ENCODE data around the gene GPR62.
"Not testable (repeated sequence)": the region's sequence is repeated elsewhere in the genome, so short reads cannot be mapped to it uniquely, and the experiment has no call there.

The GPR62 gene

DNA sequence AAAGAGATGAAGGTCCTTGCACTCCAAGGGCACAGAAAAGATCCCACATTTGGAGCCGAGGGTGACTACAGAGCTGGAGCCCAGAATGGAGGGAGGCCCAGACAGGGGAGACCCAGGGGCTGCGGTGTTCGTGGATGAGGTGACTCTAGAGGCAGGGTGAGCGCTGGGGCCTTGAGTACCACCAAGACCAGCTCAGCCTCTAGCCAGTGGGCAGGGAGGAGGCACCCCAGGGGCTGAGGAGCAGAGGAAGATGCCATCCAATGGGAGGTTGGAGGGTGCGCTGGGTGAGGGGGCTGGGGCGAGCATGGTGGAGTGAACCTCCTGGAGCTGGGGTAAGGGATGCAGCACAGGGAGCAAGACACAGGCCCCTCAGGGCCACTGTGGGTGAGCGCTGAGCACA lies 26.7 kb upstream of the GPR62 start:
- ChIA-PET CTCF (no interaction called here), POLR2A (no interaction called here)
- no peak for DNase-seq (ENCODE audit: low read depth, low spot score)
- no peak overlapping the region for H3K4me3 ChIP-seq (ENCODE audit: low read depth, low read length)
- TF ChIP-seq, protein P1, sequence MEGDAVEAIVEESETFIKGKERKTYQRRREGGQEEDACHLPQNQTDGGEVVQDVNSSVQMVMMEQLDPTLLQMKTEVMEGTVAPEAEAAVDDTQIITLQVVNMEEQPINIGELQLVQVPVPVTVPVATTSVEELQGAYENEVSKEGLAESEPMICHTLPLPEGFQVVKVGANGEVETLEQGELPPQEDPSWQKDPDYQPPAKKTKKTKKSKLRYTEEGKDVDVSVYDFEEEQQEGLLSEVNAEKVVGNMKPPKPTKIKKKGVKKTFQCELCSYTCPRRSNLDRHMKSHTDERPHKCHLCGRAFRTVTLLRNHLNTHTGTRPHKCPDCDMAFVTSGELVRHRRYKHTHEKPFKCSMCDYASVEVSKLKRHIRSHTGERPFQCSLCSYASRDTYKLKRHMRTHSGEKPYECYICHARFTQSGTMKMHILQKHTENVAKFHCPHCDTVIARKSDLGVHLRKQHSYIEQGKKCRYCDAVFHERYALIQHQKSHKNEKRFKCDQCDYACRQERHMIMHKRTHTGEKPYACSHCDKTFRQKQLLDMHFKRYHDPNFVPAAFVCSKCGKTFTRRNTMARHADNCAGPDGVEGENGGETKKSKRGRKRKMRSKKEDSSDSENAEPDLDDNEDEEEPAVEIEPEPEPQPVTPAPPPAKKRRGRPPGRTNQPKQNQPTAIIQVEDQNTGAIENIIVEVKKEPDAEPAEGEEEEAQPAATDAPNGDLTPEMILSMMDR (IDR thresholded peaks at IDR 0.05; ENCODE audit: insufficient read depth, low read length, missing control alignments), result no peak

DNA sequence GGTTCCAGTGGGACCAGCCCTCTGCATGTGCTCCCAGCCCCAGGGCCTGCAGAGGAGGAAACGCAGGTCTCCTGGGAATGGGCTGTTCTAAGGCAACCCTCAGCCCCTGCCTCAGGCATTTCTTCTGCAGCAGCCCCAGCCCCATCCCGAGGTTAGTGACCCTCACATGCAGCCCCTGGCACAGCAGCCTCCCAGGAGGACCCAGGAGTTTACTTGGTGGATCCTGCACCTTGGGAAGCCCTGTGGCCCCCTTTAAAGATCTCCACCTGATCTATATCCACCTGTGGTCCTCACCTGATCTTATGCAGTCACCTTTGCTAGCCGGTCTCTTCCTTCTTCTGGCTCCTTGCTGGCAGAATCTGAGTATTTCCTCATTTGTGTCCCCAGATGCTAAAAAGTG lies 26.2 kb upstream of the GPR62 start:
- CTCF ChIA-PET; POLR2A ChIA-PET; DNase-seq (ENCODE audit: low read depth, low spot score); H3K4me3 ChIP-seq (ENCODE audit: low read depth, low read length): not testable (repeated sequence)

DNA sequence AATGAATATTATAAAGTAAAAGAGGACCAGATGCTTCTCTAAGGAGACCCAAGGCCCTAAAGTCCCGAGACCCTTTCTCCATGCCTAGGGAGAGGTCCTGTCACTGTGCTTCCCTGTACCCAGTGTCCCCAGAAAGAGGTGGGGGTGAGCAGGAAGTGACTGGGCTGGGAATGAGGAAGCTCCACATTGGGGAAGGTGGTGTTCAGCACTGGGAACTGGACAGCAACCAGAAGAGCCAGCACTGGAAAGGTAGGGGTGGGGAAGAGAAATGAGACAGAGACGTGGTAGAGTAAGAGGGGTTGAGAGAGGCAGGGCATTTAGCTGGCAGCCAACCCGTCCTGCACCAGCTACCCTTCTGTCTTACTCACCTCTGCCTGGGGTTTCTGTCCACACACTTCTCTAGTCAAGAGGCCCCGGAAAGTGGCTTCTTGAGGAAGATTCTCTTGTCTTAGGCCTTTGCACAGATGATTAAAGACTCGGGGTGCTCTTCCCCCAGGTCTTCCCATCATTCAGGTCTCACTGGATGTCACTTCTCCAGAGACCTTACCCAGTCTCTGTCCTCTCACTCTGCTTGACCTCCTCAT lies 25.7 kb upstream of the GPR62 start:
- no peak for DNase-seq (ENCODE audit: low read depth, low spot score)
- TF ChIP-seq, protein P1 (IDR thresholded peaks at IDR 0.05; ENCODE audit: insufficient read depth, low read length, missing control alignments), result no peak
- H3K4me3 ChIP-seq (ENCODE audit: low read depth, low read length), result no peak overlapping the region
- CTCF ChIA-PET, result no interaction called here
- POLR2A ChIA-PET, result no interaction called here

DNA sequence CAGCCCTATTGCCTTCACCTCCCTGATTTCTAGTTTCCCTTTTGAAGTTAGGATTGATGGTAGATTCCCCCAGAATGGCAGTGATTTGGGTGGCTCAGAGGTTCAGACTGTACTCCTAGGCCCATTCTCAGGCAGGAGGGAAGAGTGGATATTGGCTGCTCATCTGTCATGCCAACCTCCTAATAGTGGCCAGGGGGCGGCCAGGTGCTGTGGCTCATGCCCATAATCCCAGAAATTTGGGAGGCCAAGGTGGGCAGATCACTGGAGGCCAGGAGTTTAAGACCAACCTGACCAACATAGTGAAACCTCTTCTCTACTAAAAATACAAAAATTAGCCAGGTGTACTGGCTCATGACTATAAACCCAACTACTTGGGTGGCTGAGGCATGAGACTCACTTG lies 24.7 kb upstream of the GPR62 start:
- no peak for DNase-seq (ENCODE audit: low read depth, low spot score)
- no peak overlapping the region for H3K4me3 ChIP-seq (ENCODE audit: low read depth, low read length)
- ChIA-PET POLR2A (no interaction called here), CTCF (no interaction called here)
- TF ChIP-seq, protein P1 (IDR thresholded peaks at IDR 0.05; ENCODE audit: insufficient read depth, low read length, missing control alignments), result no peak

DNA sequence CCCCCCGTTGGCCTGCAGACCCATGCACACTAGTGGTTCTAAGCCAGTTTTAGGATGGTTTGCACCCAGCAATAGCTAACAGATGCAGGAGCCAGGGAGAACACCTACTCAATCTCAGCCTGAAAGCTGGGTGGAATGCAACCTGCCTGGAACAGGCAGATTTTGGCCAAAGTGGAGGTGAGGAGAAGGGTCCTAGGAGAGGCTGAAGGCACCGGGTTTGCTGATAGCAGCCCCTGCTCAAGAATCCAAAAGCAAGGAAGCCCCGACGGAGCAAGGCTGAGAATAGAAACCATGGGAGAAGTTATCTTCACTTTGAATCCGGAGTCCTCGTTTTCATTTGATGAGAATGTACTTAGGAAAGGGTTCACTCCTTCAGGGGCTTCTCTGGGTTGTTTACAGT lies 23.4 kb upstream of the GPR62 start:
- no peak for DNase-seq (ENCODE audit: low read depth, low spot score)
- H3K4me3 ChIP-seq (ENCODE audit: low read depth, low read length), result no peak overlapping the region
- ChIA-PET POLR2A (no interaction called here), CTCF (interaction anchor here (3.2 kb wide), 1 partner anchor 10 kb away, joined by 14 read pairs; the partner anchor contains the start of gene RRP9)
- TF ChIP-seq, protein P1 (IDR thresholded peaks at IDR 0.05; ENCODE audit: insufficient read depth, low read length, missing control alignments), result no peak

DNA sequence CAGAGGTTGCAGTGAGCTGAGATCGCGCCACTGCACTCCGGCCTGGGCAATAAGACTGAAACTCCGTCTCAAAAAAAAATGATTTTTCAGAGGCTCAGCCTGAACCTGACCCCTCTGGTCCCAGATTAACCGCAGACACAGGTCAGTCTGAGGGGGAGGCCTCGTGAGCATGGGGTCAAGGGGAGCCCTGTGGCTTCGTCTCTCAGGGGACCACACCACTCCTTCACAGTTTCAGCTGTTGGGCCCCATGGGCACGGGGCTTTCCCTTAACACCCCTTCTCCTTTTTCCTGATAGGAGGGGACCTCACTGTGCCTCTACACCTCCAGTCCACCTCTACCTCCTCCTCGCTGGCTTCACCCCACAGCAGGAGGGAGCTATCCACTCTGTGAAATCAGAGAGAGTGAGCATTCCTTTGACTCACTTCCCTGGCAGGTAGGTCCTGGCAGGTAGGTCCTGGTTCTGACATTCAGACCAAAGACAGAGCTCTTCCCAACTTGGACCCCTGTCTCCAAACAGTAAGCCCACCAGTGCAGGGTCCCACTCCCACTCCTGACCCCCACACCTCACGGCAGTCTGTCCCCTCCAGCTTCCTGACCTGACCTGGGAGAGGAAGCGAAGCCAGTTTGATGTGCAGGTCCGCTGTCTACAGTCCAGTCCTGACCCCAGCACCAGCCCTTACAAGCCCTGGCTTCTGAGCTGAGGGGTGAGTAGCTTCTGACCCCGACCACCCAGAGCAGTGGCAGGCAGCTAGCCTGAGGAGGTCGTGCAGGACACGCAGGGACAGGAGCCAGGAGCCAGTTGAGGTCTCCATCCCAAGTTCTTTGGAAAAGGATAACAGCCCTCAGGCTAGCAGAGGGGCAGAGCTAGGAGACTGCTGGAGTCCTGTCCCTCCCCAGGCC lies 22.5 kb upstream of the GPR62 start:
- POLR2A ChIA-PET, result no interaction called here
- TF ChIP-seq, protein P1 (IDR thresholded peaks at IDR 0.05; ENCODE audit: insufficient read depth, low read length, missing control alignments), result no peak
- no peak for DNase-seq (ENCODE audit: low read depth, low spot score)
- CTCF ChIA-PET, result interaction anchor here (1.1 to 3.2 kb wide), 2 partner anchors 9 to 10 kb away, joined by 4 to 14 read pairs; partner anchors contain the start of genes PARP3 and RRP9
- no peak overlapping the region for H3K4me3 ChIP-seq (ENCODE audit: low read depth, low read length)
